H1 (cell line): ENCODE measurements around the gene RHOG. TPM values are rescaled to one million over a fixed set of nuclear protein-coding genes. Genes with fewer than 3 reads are reported as not detected.

Experiments
- CTCF ChIA-PET: fragments of 300-600 bp; sonication (Branson Sonifier 250); formaldehyde crosslinking; loops from one replicate; lab custom pipeline; 2021; ENCODE audit not compliant: partially characterized antibody; lab: Charles Lee
- POLR2A ChIA-PET: fragments of 300-600 bp; sonication (Branson Sonifier 250); formaldehyde crosslinking; loops from one replicate; lab custom pipeline; 2021; ENCODE audit warnings: inconsistent platforms; ENCODE audit not compliant: partially characterized antibody; lab: Charles Lee
- DNase-seq, 2 experiments: peaks; one replicate each; pipeline versions ENCODE4 v3.0.0 to v3.0.0-alpha.2; 2010 to 2022; ENCODE audit warnings: low spot score in 2 of 2, low read depth in 1 of 2, mixed read lengths in 1 of 2
- FAIRE-seq: peaks from 2 replicates; lab custom pipeline; 2011; peaks lifted over from hg19 to GRCh38; lab: Jason Lieb, UNC
- H2AFZ ChIP-seq: 2 replicates; pipeline ENCODE4 v1.8.1; 2012; ENCODE audit warnings: low read length, inconsistent platforms
- H2AK5ac ChIP-seq: 2 replicates; pipeline ENCODE4 v1.6.1; 2013; ENCODE audit warnings: low read depth, low read length
- H2BK120ac ChIP-seq: replicated peaks from 2 replicates; pipeline ENCODE3; 2013; ENCODE audit warnings: low read depth, low read length, inconsistent platforms
- H2BK12ac ChIP-seq: 2 replicates; pipeline ENCODE4 v1.6.1; 2013; ENCODE audit warnings: low read depth, low read length
- H2BK15ac ChIP-seq: 2 replicates; pipeline ENCODE4 v1.6.1; 2013; ENCODE audit warnings: low read length
- H2BK20ac ChIP-seq: 2 replicates; pipeline ENCODE4 v1.6.1; 2013; ENCODE audit warnings: low read length
- H2BK5ac ChIP-seq: 2 replicates; pipeline ENCODE4 v1.6.1; 2013; ENCODE audit warnings: low read depth, low read length
- H3K14ac ChIP-seq: 2 replicates; pipeline ENCODE4 v1.6.1; 2013; ENCODE audit warnings: inconsistent platforms; ENCODE audit not compliant: insufficient read length
- H3K18ac ChIP-seq: 2 replicates; pipeline ENCODE4 v1.6.1; 2013; ENCODE audit warnings: low read length; ENCODE audit errors: extremely low read depth
- H3K23ac ChIP-seq: 2 replicates; pipeline ENCODE4 v1.6.1; 2013; ENCODE audit warnings: inconsistent platforms; ENCODE audit not compliant: insufficient read length
- H3K23me2 ChIP-seq: 2 replicates; pipeline ENCODE4 v1.6.1; 2013; ENCODE audit warnings: low read depth, low read length
- H3K27ac ChIP-seq: 2 replicates; pipeline ENCODE4 v1.6.1; 2011; ENCODE audit warnings: low read depth, low read length, inconsistent platforms
- H3K27me3 ChIP-seq, 4 experiments: replicated peaks in 1 of 4; 1 replicate in 1 of 4; 2 replicates in 3 of 4; pipeline versions ENCODE4 v1.6.1 to v1.8.1; 2011 to 2013; ENCODE audit warnings: low read length in 3 of 4, mild to moderate bottlenecking in 3 of 4, inconsistent platforms in 2 of 4, mixed read lengths in 2 of 4, moderate library complexity in 1 of 4; ENCODE audit not compliant: control insufficient read depth in 3 of 4, insufficient read depth in 3 of 4; ENCODE audit errors: extremely low read depth in 1 of 4
- H3K36me3 ChIP-seq, 4 experiments: 2 replicates each; pipeline versions ENCODE4 v1.6.1 to v1.8.1; 2011 to 2013; ENCODE audit warnings: mild to moderate bottlenecking in 4 of 4, low read length in 3 of 4, moderate library complexity in 2 of 4, control low read depth in 1 of 4, inconsistent platforms in 1 of 4; ENCODE audit not compliant: insufficient read depth in 4 of 4, control insufficient read depth in 2 of 4
- H3K4ac ChIP-seq: replicated peaks from 2 replicates; pipeline ENCODE3; 2013; ENCODE audit warnings: low read length, low read depth, mixed read lengths, inconsistent platforms; ENCODE audit not compliant: insufficient read length
- H3K4me1 ChIP-seq, 4 experiments: replicated peaks in 1 of 4; 1 replicate in 1 of 4; 2 replicates in 3 of 4; pipeline versions ENCODE4 v1.6.1 to v1.8.1; 2011 to 2013; ENCODE audit warnings: low read length in 3 of 4, inconsistent platforms in 2 of 4, mixed read lengths in 1 of 4; ENCODE audit not compliant: insufficient read depth in 4 of 4, control insufficient read depth in 3 of 4
- H3K4me2 ChIP-seq, 2 experiments: 2 replicates each; pipeline versions ENCODE4 v1.6.1 to v1.8.1; 2011 to 2013; ENCODE audit warnings: low read depth in 2 of 2, low read length in 2 of 2, control low read depth in 1 of 2, inconsistent platforms in 1 of 2, mild to moderate bottlenecking in 1 of 2; ENCODE audit not compliant: insufficient read depth in 1 of 2
- H3K4me3 ChIP-seq, 4 experiments: fragments of 200-600, 300-600 bp in 1 of 4; sonication (generic), shearing (Covaris generic), sonication (Bioruptor Twin) in 1 of 4; 2 replicates each; pipeline versions ENCODE4 v1.5.1 to v1.8.1; 2011 to 2016; ENCODE audit warnings: low read length in 4 of 4, low read depth in 3 of 4, control low read depth in 2 of 4, inconsistent platforms in 2 of 4, mild to moderate bottlenecking in 2 of 4, mixed read lengths in 1 of 4, moderate library complexity in 1 of 4; ENCODE audit not compliant: insufficient read depth in 2 of 4; ENCODE audit errors: extremely low read depth in 1 of 4
- H3K56ac ChIP-seq: replicated peaks from 2 replicates; pipeline ENCODE3; 2013; ENCODE audit warnings: low read depth, mild to moderate bottlenecking, mixed read lengths, low read length, inconsistent platforms; ENCODE audit not compliant: insufficient read length
- H3K79me1 ChIP-seq: 2 replicates; pipeline ENCODE4 v1.6.1; 2013; ENCODE audit warnings: low read depth, low read length, control low read depth
- H3K79me2 ChIP-seq, 2 experiments: 2 replicates each; pipeline versions ENCODE4 v1.6.1 to v1.8.1; 2012 to 2013; ENCODE audit warnings: low read length in 2 of 2, mild to moderate bottlenecking in 2 of 2, inconsistent platforms in 1 of 2; ENCODE audit not compliant: insufficient read depth in 2 of 2, control insufficient read depth in 1 of 2
- H3K9ac ChIP-seq, 4 experiments: replicated peaks in 1 of 4; 1 replicate in 1 of 4; 2 replicates in 3 of 4; pipeline versions ENCODE4 v1.6.1 to v1.8.1; 2011 to 2013; ENCODE audit warnings: low read depth in 3 of 4, low read length in 3 of 4, control low read depth in 2 of 4, mild to moderate bottlenecking in 2 of 4, moderate library complexity in 2 of 4, inconsistent platforms in 1 of 4; ENCODE audit errors: extremely low read depth in 1 of 4
- H3K9me3 ChIP-seq, 2 experiments: 2 replicates each; pipeline versions ENCODE4 v1.6.1 to v1.8.1; 2012 to 2013; ENCODE audit warnings: mild to moderate bottlenecking in 2 of 2, moderate library complexity in 2 of 2, control low read depth in 1 of 2, inconsistent platforms in 1 of 2, low read depth in 1 of 2, low read length in 1 of 2, mixed read lengths in 1 of 2; ENCODE audit not compliant: insufficient read depth in 2 of 2
- H4K20me1 ChIP-seq, 2 experiments: replicated peaks in 1 of 2; 2 replicates each; pipeline versions ENCODE3 to v1.8.1; 2011 to 2013; ENCODE audit warnings: inconsistent platforms in 2 of 2, low read length in 2 of 2, mild to moderate bottlenecking in 1 of 2; ENCODE audit not compliant: insufficient read depth in 2 of 2, control insufficient read depth in 1 of 2
- H4K5ac ChIP-seq: 2 replicates; pipeline ENCODE4 v1.6.1; 2013; ENCODE audit warnings: low read length, low read depth, mixed read lengths, inconsistent platforms; ENCODE audit not compliant: insufficient read length
- H4K8ac ChIP-seq: 2 replicates; pipeline ENCODE4 v1.8.0; 2013; ENCODE audit warnings: mild to moderate bottlenecking, moderate library complexity, low read length, inconsistent platforms; ENCODE audit not compliant: insufficient read depth; ENCODE audit errors: extremely low read depth
- H4K91ac ChIP-seq: replicated peaks from 2 replicates; pipeline ENCODE3; 2013; ENCODE audit warnings: low read length, mixed read lengths, inconsistent platforms; ENCODE audit not compliant: insufficient read length
- WGBS, 2 experiments: shearing (Covaris generic) in 1 of 2; methylation state at CpG; one replicate each; pipeline versions ENCODE4 v1.1.6 to v1.1.7; 2013 to 2015; ENCODE audit warnings: low lambda C conversion rate in 2 of 2, mixed read lengths in 2 of 2, inconsistent platforms in 1 of 2, low coverage in 1 of 2, missing lambda C conversion rate in 1 of 2; ENCODE audit not compliant: insufficient replicate concordance in 2 of 2, insufficient coverage in 1 of 2, insufficient read length in 1 of 2; ENCODE audit errors: extremely low coverage in 1 of 2, missing lambda C conversion rate in 1 of 2; 5-methylcytosine and 5-hydroxymethylcytosine counted together
- polyA plus RNA-seq, 7 experiments: library from polyadenylated mRNA; depleted of rRNA in 3 of 7; stranded (reverse) in 5 of 7; unstranded in 2 of 7; fragments of >200 nt in 5 of 7; fragments of 200-250 nt in 2 of 7; gene quantifications; 1 replicate in 5 of 7; 2 replicates in 1 of 7; 4 replicates in 1 of 7; pipeline versions ENCODE4 v1.2.1 to v1.2.3, GENCODE V29; 2011 to 2013; ENCODE audit warnings: missing spikeins in 2 of 7, mixed read lengths in 2 of 7
- total RNA-seq: library from RNA; stranded (reverse); fragmentation: NEBNext Ultra II Directional; extraction: Animal tissue kit (Norgen Biotek cat#: 25700); gene quantifications from 2 replicates; pipeline ENCODE4 v1.2.1, GENCODE V29; 2021
- TF ChIP-seq, protein P1 (sequence below): IDR thresholded peaks from 2 replicates; pipeline ENCODE4 v1.6.1; 2011; ENCODE audit warnings: low read length, improper control_type of control experiment

The RHOG gene
- total and polyA plus RNA-seq, 2 of the 8 experiments (the other 6 are each of a cell fraction or from before 2014, with no cell fraction given), result 28.3 to 69.6 TPM

DNA sequence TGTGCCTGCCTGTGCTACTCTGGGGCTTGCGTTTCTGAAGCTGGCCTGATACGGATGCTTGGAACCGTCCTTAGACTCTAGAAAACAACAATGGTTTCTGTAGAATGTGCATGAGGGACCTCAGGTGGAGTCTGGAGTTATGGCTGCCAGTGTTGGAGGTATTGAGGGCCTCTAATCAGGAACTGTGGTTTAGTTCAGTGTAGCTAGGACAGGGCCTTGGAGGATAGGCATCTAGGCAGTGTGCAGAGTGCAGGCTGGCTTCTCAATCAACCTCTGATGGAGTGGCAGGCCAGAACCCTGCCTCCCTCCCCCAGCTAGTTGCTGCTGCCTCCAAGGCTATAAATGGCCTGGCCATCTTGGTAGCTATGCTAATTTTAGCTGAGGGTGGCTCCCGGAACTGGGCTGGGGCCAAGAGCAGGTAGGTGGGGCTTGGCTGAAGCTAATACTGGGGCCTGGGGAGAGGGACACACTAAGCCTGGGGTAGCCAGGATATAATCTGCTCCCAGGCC lies 18.7 kb upstream of the RHOG start:
- Histone ChIP-seq H2BK5ac (no peak overlapping the region), H3K27me3 (peaks cover 0 to 13% (median 8%) of the 10 kb centered on the region in 4 experiments; a peak in 5 of 7 replicates), H2BK20ac (no peak overlapping the region), H3K36me3 (no peaks in the 10 kb centered on the region), H3K14ac (no peak overlapping the region), H3K23ac (no peak overlapping the region), H3K4me3 (no peak overlapping the region), H3K9me3 (no peaks in the 10 kb centered on the region), H4K91ac (no peak overlapping the region), H4K5ac (no peak overlapping the region), H2AK5ac (no peak overlapping the region), H4K20me1 (peaks cover 2 to 3% of the 10 kb centered on the region in 2 experiments), H3K18ac (no peak overlapping the region), H3K4ac (no peak overlapping the region), H3K9ac (no peak overlapping the region), H4K8ac (no peak overlapping the region), H3K56ac (no peak overlapping the region), H3K27ac (no peak overlapping the region), H3K79me2 (no peaks in the 10 kb centered on the region), H3K4me2 (no peak overlapping the region; a peak in 1 of 4 replicates), H3K4me1 (peaks cover 7 to 18% (median 9%) of the 10 kb centered on the region in 4 experiments), H3K79me1 (peaks cover 2% of the 10 kb centered on the region; the same call in 1 of the 2 replicates), H2BK120ac (no peak overlapping the region)
- FAIRE-seq, result no peak
- POLR2A ChIA-PET, result interaction anchor here (1.1 to 1.6 kb wide), 2 partner anchors 214 to 222 kb away, joined by 3 to 4 read pairs; no protein-coding TSS in a partner anchor
- 93% methylated on average over 4 of the region's 4 CpGs; no CpG with 5 or more reads in 1 of the 2 experiments for WGBS, 2 experiments
- CTCF ChIA-PET, result interaction anchor here (0.7 to 4.9 kb wide), 7 partner anchors 10 to 214 kb away, joined by 3 to 30 read pairs (median 4); no protein-coding TSS in a partner anchor
- TF ChIP-seq, protein P1, sequence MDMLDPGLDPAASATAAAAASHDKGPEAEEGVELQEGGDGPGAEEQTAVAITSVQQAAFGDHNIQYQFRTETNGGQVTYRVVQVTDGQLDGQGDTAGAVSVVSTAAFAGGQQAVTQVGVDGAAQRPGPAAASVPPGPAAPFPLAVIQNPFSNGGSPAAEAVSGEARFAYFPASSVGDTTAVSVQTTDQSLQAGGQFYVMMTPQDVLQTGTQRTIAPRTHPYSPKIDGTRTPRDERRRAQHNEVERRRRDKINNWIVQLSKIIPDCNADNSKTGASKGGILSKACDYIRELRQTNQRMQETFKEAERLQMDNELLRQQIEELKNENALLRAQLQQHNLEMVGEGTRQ, result no peak
- TF ChIP-seq, all 59 proteins: peak for 0
- DNase-seq, result no peak
- Histone ChIP-seq H2AFZ (no peak overlapping the region), H2BK12ac (0 out of 2 replicates have a peak overlapping the region, but pooled peaks have one; percentile 65), H2BK15ac (0 out of 2 replicates have a peak overlapping the region, but pooled peaks have one; percentile 81), H3K23me2 (peaks cover 8% of the 10 kb centered on the region; the same call in 1 of the 2 replicates)
